ENCODE measurements around the gene DEPDC4. TPM values are rescaled to one million over a fixed set of nuclear protein-coding genes. Genes with fewer than 3 reads are reported as not detected.

The DEPDC4 gene
- total RNA-seq, 2 experiments from 2014 or later = 1.4 to 4.1 TPM

- POLR2A ChIA-PET = interaction anchor here (0.6 to 1.2 kb wide), 2 partner anchors 61 to 581 kb away, joined by 3 read pairs; no protein-coding TSS in a partner anchor
Observed at GRCh38 chr12:100197486-100197885, 69.4 kb downstream of the DEPDC4 start.

DNA sequence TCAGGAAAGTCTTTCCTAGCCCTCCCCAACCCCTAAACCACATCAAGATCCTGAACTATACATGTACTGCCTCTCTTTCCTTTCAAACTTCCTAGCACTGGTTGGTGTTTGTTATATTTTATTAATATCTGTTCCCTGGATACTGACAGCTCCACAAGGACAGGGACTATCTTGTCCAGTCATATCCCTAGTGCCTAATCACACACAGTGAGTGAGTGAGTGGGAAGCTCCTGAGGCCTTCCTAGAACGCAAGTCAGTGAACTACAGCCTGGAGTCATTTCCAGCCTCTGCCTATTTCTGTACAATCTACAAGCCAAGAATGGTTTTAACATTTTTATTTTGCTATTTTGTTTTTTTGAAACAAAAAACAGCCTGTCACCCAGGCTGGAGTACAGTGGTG, 73.8 kb downstream of the DEPDC4 start:
- H3K4me2 ChIP-seq (ENCODE audit: low read length) = no peak overlapping the region
- DNase-seq (ENCODE audit: low spot score) = no peak
- 0 out of 2 replicates have a peak, but pooled peaks cover 4% of the 10 kb centered on the region for H4K20me1 ChIP-seq (ENCODE audit: insufficient read depth, low read length)
- no TSS peak for BruUV-seq (replicated peaks)
- TF ChIP-seq EZH2phosphoT487 (IDR thresholded peaks at IDR 0.05; ENCODE audit: borderline replicate concordance, low read depth, low read length) (no peak), CTCF (conservative IDR thresholded peaks at IDR 0.05; ENCODE audit: low read length) (no peak)
- no peak overlapping the region for H3K27ac ChIP-seq (ENCODE audit: low read depth, low read length, poor library complexity, severe bottlenecking)
- ChIA-PET CTCF (ENCODE audit: unreplicated experiment) (no interaction called here), POLR2A (interaction anchor here (0.7 to 1.3 kb wide), 3 partner anchors 21 to 65 kb away, joined by 3 to 4 read pairs (median 4); no protein-coding TSS in a partner anchor)
- H3K4me1 ChIP-seq (ENCODE audit: insufficient read depth, low read length, poor library complexity, severe bottlenecking) = peaks cover 3% of the 10 kb centered on the region
- no peak overlapping the region for H3K4me3 ChIP-seq (ENCODE audit: low read depth, low read length, poor library complexity, severe bottlenecking)
- H3K9me2 ChIP-seq (ENCODE audit: insufficient read depth, low read length) = no peaks in the 10 kb centered on the region
- H3K9me3 ChIP-seq (ENCODE audit: low read length) = no peaks in the 10 kb centered on the region
- no peaks in the 10 kb centered on the region for H3K79me2 ChIP-seq (ENCODE audit: insufficient read depth, low read depth, low read length)
- intact Hi-C loops (cut with micrococcal nuclease; ENCODE audit: unreplicated experiment) = no loop called here
- H2AFZ ChIP-seq (ENCODE audit: low read length) = no peak overlapping the region
- peaks cover 89% of the 10 kb centered on the region for H3K36me3 ChIP-seq (ENCODE audit: insufficient read depth, low read length)

More at GRCh38 chr12:100197486-100197885, 69.4 kb downstream of the DEPDC4 start:
- H3K4me1 ChIP-seq (ENCODE audit: insufficient read depth, low read length, poor library complexity, severe bottlenecking) = peaks cover 24% of the 10 kb centered on the region
- no TSS peak for BruUV-seq (replicated peaks)
- TF ChIP-seq EZH2phosphoT487 (IDR thresholded peaks at IDR 0.05; ENCODE audit: borderline replicate concordance, low read depth, low read length) (no peak), CTCF (conservative IDR thresholded peaks at IDR 0.05; ENCODE audit: low read length) (no peak)
- no peaks in the 10 kb centered on the region for H3K9me2 ChIP-seq (ENCODE audit: insufficient read depth, low read length)
- no peak for DNase-seq (ENCODE audit: low spot score)
- H3K79me2 ChIP-seq (ENCODE audit: insufficient read depth, low read depth, low read length) = peaks cover 26% of the 10 kb centered on the region
- CTCF ChIA-PET (ENCODE audit: unreplicated experiment) = no interaction called here
- no peak overlapping the region for H3K4me3 ChIP-seq (ENCODE audit: low read depth, low read length, poor library complexity, severe bottlenecking)
- 0 out of 2 replicates have a peak, but pooled peaks cover 4% of the 10 kb centered on the region for H4K20me1 ChIP-seq (ENCODE audit: insufficient read depth, low read length)
- peaks cover 45% of the 10 kb centered on the region for H3K36me3 ChIP-seq (ENCODE audit: insufficient read depth, low read length)
- H3K9me3 ChIP-seq (ENCODE audit: low read length) = no peaks in the 10 kb centered on the region
- no peak overlapping the region for H2AFZ ChIP-seq (ENCODE audit: low read length)
- intact Hi-C loops (cut with micrococcal nuclease; ENCODE audit: unreplicated experiment) = no loop called here
- H3K27ac ChIP-seq (ENCODE audit: low read depth, low read length, poor library complexity, severe bottlenecking) = no peak overlapping the region
- H3K4me2 ChIP-seq (ENCODE audit: low read length) = no peak overlapping the region

Small RNAs within 50 kb of the gene (small RNA-seq; reads per million reads assigned to genes)
- not detected for gene RF00019

Other genes with a start within 250 kb of the DEPDC4 start
- gene BLTP3B, start 124.2 kb downstream of the DEPDC4 start, total RNA-seq (2014; rRNA removed; shearing (Covaris generic)) = 11.6 and 18.9 TPM in 2 replicates
- 20.2 and 23.2 TPM in 2 replicates for gene BLTP3B, start 124.2 kb downstream of the DEPDC4 start, total RNA-seq (2022)
- gene ACTR6, start 66.3 kb downstream of the DEPDC4 start, total RNA-seq (2014; rRNA removed; shearing (Covaris generic)) = 14.6 and 22.2 TPM in 2 replicates
- gene ACTR6, start 66.3 kb downstream of the DEPDC4 start, total RNA-seq (2022) = 35.2 and 37.6 TPM in 2 replicates
- gene SCYL2, start 98 bp upstream of the DEPDC4 start, total RNA-seq (2014; rRNA removed; shearing (Covaris generic)) = 13.9 and 16.6 TPM in 2 replicates
- gene SCYL2, start 98 bp upstream of the DEPDC4 start, total RNA-seq (2022) = 28.1 and 30.7 TPM in 2 replicates
- not detected in 2 replicates for gene SLC17A8, start 90.0 kb upstream of the DEPDC4 start, total RNA-seq (2014; rRNA removed; shearing (Covaris generic))
- gene SLC17A8, start 90.0 kb upstream of the DEPDC4 start, total RNA-seq (2022) = not detected in 2 replicates
- 7.1 TPM in 1 of 2 replicates, not detected in the other for gene NR1H4, start 206.8 kb upstream of the DEPDC4 start, total RNA-seq (2014; rRNA removed; shearing (Covaris generic))
- gene NR1H4, start 206.8 kb upstream of the DEPDC4 start, total RNA-seq (2022) = not detected in 2 replicates